ENCODE data around the gene DISP2.

The DISP2 gene, protein sequence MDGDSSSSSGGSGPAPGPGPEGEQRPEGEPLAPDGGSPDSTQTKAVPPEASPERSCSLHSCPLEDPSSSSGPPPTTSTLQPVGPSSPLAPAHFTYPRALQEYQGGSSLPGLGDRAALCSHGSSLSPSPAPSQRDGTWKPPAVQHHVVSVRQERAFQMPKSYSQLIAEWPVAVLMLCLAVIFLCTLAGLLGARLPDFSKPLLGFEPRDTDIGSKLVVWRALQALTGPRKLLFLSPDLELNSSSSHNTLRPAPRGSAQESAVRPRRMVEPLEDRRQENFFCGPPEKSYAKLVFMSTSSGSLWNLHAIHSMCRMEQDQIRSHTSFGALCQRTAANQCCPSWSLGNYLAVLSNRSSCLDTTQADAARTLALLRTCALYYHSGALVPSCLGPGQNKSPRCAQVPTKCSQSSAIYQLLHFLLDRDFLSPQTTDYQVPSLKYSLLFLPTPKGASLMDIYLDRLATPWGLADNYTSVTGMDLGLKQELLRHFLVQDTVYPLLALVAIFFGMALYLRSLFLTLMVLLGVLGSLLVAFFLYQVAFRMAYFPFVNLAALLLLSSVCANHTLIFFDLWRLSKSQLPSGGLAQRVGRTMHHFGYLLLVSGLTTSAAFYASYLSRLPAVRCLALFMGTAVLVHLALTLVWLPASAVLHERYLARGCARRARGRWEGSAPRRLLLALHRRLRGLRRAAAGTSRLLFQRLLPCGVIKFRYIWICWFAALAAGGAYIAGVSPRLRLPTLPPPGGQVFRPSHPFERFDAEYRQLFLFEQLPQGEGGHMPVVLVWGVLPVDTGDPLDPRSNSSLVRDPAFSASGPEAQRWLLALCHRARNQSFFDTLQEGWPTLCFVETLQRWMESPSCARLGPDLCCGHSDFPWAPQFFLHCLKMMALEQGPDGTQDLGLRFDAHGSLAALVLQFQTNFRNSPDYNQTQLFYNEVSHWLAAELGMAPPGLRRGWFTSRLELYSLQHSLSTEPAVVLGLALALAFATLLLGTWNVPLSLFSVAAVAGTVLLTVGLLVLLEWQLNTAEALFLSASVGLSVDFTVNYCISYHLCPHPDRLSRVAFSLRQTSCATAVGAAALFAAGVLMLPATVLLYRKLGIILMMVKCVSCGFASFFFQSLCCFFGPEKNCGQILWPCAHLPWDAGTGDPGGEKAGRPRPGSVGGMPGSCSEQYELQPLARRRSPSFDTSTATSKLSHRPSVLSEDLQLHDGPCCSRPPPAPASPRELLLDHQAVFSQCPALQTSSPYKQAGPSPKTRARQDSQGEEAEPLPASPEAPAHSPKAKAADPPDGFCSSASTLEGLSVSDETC (N-terminal part only)

DNA sequence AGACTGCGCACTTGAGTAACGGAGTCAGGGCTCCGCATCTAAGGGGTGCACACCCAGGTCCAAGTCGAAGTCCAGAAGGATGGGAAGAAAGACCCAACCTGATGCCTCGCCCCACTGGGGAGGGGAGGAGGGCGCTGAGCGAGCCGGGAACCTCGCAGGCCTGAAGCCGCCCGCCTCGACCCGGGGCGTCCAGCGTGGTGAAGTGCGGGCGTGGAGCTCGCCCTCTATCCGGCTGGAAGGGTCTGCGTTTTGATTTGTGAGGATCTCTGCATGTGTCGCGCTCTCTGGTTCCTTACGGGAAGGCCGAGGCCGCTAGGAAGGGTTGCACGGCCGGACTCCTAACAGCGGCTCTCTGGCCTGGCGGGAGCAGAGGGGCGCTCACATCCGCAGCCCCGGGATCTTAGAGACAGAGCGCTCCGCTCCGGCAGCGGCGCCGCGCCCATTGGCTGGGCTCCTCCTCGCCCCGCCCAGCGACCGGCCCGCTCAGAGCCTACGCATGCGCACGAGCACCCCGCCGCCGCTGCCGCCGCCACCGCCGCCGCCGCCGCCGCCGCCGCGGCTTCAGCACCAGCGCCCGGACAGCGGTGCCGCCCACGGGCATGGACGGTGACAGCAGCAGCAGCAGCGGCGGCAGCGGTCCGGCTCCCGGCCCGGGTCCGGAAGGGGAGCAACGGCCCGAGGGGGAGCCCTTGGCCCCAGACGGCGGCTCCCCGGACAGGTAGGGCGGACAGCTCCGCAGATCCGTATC, at the start of gene DISP2:
TSS of gene DISP2 (plus strand) at position 497 of the 748 bp plus-strand sequence. CDS start at position 600, 103 bp downstream.
- peak; percentile 28 for DNase-seq

DNA sequence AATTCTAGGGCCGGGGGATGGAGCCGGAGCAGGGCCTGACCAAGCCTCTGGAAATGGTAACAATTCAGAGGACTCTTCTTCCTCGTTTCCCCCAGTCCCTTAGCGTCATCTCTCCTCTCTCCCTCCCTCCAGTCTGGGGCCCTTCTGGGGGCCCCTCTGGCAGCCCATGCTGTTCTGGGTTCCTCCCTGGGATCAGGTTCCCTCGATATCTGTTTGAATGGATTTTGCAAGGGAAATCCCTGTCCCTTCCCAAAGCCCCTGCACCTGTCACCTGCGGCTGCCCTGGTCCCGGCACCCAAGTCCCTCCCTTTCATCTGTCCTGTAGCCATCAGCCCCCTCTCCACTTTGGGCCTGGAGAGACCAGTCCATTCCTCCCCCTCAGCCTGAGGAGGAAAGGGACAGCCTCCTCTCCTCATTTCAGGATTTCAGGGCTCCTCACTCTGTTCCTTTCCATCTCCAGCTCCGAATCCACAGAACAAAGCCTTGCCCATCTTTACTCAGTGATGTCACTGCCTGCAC, 48.6 kb upstream of the DISP2 start:
- no peak for DNase-seq

DNA sequence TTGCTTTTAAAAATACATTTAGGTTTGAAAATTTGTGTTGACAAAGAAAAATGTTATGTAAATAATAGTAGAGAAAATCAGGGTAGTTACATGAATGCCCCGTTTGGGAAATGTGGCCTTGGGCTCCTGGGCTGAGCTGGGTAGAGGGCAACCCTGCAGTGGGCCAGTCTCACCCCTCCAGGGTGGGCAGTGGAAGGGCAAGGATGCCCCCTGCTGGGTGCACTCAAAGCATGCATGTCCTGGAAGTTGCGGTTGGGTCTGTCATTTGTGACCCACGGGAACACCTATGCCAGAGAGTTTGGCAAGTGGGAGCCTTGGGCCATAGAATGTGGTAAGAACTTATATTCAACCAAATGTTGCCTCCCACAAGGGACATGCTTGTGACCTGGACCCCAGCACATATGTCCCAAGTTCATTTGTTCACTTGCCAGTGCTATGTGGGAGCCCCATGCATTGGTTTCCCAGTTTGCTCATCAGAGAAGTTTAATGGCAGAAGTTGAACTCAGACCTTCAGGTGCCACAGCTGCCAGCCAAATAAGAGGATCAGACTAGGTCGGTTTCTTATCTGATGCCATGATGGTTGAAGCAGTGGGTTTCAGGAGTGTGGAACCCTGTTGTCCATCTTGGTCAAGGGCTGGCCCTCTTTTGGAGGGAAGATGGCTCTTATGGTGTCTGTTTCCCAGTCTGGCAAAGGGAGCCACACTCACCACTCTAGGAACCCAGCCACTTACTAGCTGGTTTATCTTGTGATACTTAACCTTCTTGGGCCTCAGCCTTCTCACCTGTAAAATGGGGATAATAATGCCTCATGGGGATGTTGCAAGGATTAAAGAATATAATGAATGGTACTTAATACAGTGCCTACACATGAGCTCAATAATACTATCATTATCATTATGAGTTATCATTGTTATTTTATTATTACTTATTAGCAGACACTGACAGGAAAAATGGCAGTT, 47.7 kb upstream of the DISP2 start:
- DNase-seq: peak; percentile 34

DNA sequence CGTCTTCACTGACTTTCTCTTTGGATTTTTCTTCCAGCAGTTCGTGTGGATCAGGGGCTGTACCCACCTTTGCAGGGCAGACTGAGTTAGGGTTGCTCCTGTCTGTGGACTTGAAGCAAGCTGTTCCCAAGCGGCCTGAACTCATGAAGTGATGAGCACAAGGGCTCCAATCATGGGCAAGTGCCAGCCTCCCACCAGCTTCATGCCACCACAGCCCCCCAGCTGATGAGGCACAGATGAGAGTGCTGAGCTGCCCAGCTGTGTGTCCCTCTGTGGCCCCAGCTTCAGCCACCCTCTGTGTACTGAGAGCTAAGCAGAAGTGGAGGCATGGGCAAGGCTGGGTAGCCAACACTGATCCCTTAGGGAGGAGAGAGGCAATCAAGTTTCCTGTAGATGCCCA, 47.0 kb upstream of the DISP2 start:
- no peak for DNase-seq

DNA sequence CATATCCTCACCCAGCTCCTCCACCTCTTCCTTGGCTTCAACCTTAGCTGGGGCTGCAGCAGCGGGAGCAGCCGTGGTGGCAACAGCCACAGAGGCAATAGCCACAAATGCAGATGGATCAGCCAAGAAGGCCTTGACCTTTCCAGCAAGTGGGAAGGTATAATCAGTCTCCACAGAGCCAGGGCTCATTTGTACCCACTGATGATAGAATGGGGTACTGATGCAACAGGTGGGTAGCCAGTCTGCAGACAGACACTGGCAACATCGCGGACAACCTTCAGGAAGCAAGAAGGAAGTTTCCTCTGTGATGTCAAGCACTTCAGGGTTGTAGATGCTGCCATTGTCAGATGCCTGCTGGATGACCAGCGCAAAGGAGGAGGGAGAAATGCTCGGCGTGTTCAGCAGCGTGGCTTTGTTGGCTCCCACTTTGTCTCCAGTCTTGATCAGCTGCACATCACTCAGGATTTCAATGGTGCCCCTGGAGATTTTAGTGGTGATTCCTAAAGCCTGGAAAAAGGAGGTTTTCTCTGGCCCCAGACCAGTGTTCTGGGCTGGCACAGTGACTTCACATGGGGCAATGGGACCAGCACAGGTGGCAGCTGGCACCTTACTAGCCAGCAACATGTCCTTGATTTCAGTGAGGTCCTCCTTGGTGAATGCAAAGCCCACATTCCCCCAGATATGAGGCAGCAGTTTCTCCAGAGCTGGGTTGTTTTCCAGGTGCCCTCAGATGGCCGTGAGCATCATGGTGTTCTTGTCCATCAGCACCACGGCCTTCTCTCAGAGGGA, 45.5 kb upstream of the DISP2 start:
- no peak for DNase-seq

DNA sequence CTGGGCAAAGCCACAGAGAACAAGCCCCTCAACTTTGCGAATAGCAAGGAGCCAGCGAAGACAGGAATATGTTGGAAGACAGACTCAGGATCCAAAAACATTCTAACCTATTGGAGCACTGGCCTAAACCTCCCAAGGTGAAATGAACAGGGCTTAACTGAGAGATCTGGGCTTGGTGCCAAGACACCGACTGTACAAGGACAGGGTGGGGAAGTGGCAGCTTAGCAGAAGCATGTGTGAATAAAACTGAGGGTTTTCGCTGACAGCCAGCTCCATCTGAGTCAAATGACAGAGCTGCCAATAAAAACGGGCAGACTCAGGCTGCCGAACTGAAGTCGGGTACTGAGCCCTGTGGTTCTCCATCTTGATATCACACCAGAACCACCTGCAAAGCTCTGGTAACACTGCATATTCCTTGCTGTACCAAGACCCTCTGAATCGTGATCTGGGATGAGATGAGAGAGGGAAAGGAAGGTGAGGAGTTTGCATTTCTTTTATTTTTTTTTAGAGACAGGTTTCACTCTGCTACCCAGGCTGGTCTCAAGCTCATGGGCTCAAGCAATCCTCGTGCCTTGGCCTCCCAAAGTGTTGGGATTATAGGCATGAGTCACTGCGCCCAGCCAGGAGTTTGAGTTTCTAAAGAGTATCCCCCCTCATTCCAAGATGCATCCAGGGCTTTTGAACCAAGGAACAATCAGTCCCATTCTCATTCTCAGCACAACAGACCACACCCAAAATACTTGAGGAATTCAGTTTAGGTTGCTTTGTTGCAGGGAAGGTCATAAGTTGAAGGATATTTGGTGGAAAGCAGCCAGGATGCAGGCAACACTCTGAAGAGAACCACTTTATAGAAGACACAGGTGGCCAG, 44.3 kb upstream of the DISP2 start:
- DNase-seq: peak; percentile 59

DNA sequence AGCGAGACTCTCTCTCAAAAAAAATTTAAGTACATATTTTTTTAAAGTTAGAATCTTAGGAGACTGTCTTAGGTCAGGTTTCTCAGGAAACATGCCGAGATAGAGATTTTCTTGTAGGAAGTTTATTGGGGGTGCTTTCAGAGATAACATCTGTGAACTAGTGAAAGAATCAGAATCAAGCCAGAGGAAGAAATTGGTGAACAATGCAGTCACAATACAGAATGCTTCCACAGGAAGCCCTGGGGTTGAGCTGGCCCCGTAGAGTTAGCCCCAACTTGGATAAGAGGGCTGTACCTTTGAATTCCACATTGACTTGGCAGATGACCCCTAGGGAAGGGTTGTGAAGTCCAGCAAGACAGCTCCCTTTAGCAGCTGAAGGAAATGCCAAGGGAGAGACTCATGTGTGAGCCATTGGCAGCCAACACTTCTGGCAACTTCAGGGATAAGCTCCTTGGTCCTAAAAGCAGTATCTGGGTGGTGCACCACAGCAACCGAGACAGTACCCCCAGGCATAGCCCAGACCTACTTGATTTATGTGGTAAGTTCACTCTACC, 43.2 kb upstream of the DISP2 start:
- DNase-seq: no peak

DNA sequence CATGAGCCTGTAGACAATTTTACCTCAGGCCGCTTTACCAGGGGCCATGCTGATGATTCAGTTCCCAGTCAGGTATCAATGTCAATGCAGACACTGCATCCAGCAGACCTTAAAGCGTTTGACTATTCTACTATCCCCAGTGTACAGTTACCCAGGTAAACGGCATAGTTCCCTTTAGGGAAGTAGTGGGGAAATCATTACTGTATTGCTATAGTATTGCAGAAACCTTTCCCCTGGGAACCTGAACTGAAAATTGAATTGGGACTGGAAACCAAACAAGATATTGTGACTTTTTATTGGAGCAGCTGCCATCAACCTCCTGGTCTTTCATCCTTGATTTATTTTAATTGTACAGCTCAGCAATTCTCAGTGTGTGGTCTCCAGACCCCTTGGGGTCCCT, 41.1 kb upstream of the DISP2 start:
- DNase-seq: no peak

DNA sequence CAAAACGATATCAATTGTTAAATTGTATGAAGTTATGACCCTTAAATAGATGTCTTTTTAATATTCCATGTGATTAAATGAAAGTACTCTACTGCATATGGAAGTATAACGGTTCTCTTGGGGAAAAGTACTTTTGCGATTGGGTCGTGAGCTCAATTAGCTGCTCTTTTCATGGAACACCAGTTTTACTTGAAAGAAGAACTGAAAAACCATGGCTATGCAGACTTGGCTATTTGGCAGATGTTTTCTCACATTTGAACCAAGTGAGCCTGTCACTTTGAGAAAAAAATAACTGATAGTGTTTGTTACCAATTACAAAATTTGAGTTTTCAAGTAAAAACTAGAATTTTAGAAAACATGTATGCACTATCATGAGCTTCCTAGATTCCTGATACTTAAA, 40.4 kb upstream of the DISP2 start:
- DNase-seq: no peak

DNA sequence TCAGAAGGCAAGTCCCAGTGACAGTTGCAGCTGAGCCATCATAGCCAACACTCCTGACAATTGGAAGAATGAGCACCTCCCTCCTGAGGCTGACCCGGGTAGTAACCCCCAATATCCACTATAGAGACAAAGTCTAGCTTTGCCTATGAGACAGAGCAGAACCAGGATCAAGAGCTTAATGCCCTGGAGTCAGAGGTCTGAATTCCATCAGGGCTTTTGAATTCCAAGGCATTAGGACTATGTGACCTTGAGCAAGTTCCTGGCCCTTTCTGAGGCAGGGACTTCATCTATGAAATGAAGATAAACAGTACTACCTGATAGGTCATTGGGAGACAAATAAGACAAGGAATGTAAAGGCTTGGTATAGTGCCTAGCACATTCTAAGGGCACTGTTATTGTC, 37.6 kb upstream of the DISP2 start:
- DNase-seq: no peak

DNA sequence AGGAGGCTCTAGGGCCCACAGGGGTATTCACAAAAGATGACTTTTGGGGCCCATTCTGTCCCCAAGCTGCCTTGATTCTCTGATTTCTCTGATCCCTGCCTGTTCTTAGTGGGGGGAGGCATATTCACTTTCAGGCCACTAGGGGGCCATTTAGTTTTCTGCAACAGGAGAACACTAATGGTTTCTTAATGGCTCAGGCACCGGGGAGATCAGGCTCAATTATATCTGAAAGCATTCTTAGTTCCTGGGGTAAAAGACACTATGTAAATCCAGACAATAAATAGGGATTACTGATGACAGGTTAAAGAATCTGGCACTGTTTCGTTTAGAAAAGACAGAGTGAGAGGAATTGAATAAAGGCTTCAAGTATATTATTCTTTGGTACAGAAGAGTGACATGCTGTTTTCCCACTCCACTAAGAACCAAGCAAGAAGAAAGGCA, 37.1 kb upstream of the DISP2 start:
- DNase-seq: peak; percentile 34

DNA sequence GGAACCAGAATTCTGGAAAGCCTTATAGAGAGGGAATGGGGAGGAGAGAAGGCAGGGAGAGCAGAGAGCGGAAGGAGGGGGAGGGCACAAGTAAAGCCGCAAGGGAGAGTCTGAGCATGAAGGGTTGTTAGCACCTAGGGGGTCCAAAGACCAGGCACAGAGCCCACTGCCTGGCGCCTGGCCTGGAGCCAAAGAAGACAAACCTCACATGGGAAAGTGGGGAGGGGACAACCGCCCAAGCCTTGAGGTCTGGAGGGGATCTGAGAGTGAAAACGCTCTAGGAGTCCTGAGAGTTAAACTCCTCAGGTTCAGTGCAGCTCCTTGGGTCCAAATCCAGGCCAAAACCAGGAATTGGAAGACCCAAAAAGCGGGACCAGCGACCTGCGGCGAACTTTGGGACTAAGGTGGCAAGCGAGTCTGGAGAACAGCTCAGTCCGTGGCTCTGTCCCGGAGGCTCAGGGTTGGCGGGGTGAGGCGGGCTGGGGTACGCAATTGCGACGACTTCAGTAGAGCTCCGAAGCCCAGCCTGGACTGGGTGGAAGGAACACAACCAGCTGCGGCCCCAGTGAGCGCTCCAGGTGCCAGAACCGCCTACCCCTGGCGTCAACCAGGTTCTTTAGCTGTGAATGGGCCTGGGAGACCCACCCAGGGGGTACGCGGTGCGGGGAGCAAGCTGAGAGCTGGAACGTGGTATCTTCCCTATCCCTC, 35.3 kb upstream of the DISP2 start:
- no peak for DNase-seq

DNA sequence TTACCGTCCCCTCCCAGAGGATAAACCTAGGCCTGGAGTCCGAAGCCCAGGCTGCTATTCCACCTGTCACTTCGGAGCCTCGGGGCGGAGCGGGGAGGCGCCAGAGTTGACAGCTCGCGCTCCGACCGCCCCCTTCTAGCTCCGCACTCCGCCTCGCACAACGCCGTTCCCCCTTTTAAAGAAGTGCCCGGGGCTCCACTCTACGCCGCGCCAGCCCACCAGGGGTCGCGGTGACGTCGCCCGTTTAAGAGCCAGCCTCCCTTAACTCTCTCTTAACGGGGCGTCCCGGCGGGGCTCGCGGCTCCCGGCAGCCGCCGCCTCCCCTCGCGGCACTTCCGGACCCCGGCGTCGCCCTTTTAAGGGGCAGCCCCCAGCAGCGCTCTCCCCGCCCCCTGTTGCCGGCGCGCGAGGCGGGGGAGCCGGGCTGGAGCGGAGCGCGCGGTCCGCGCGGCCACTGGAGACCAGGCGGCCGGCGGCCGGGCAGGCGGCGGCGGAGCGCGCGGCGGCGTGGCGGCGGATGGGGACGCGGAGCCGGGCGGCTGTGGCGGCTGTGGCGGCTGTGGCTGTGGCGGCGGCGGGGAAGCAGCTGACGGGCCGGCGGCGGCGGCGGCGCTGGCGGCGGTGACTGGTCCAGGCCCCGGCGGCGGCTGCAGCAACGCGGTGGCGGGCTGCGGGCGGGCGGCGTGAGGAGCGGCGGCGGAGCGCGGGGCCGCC, 34.6 kb upstream of the DISP2 start, which contains the start of gene INAFM2:
TSS of gene INAFM2 (plus strand) at position 454 of the 714 bp plus-strand sequence. CDS start 364 bp downstream, outside the sequence.
- peak; percentile 88 for DNase-seq

DNA sequence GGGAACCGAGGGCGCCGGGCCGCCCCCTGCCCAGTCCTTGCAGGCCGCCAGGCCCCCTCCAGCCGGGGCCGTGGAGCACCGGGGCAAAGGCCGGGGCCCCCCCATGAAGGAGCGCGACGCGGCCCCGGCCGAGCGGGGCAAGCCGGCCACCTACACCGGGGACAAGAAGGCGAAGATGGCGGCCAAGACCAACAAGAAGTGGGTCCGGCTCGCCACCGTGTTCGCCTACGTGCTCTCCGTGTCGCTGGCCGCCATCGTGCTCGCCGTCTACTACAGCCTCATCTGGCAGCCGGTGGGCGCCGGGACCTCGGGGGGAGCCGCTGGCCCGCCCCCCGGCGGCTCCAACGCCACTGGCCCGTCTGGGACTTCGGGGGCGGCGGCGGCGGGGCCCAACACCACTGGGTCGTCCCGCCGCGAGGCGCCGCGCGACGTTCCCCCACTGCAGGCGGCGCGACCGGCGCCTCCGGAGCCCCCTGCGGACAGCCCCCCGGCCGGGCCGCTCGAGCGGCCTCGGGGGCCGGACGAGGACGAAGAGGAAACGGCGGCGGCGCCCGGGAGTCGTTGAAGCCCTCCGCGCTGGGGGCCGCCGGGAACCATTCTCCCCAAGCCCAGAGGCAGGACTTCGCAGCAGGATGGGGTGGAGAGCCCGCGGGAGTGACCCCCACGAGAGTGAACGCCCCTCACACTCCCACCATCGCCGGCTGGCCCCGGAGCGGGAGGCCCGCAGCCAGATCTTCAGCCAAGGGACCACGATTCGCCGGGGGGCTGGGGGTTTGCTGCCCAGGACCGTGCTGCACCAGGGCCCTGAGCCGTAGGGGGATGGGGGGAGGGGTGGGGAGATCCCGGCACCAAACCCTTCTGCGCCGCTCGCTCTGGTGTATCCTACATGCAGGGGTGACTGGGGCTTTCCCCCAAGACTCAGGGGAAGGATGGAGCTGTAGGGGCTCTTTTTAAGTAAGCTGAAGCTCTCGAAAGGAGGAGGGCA, 33.8 kb upstream of the DISP2 start:
- no peak for DNase-seq

DNA sequence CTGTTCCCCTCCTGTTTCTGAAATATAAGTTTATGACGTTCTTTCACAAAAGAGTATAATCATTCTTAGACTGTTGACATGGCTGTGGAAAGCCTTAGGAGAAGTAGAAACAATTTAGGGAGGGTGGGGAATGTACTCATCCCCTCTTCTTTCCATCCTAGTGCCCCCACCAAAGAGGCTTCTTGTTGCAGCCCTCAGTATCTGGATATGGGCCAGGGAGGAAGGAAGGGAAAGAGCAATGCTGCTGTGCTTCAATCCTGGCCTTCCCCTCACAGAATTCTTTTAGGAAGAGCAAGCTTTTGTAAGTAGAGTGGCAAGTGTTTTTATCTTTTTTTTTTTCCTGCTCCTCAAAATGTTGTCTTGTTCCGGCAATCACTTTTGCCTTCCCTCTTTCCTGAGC, 32.8 kb upstream of the DISP2 start:
- no peak for DNase-seq

DNA sequence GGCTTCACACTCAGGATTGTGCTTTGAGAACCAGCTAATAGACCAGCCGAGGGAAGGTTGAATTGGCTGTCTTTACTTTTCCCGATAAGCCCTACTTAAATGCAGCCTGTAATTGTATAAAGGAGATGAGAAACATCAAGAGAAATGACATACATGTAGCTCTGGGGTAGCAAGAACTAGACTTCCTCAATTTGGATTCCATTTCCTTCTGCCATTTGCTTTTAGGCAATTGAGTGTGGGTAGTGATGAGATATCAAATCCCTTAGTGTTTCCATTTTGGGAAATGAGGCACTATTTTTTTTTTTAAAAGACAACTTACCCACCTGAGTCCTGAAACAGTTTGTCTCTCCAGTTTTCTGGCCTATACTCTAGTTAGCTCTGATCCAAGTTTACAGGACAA, 32.3 kb upstream of the DISP2 start:
- no peak for DNase-seq

Measured in KG1 (cell line).